Heart right ventricle (tissue), 16 donors: ENCODE data around the gene PLEKHD1. TPM values are rescaled to one million over a fixed set of nuclear protein-coding genes. Genes with fewer than 3 reads are reported as not detected.

ENCODE experiments used
- ATAC-seq, 8 donors: fragments of 200-7000 bp; cut with Tn5 transposase; one replicate each; pipeline ENCODE4 v1.9.1; 2020; ENCODE audit warnings: mild to moderate bottlenecking in 8 of 8, moderate library complexity in 8 of 8, moderate number of reproducible peaks in 1 of 8
- DNase-seq, 2 donors: peaks; one replicate each; pipeline ENCODE4 v3.0.0-alpha.2; 2020
- H3K27ac ChIP-seq, 10 donors: fragments of 200-600 bp; sonication (generic) in 2 of 10; one replicate each; pipeline versions ENCODE4 v1.5.0 to v1.8.0; 2020 to 2022; ENCODE audit warnings: mild to moderate bottlenecking in 3 of 10
- H3K27me3 ChIP-seq, 7 donors: fragments of 200-600 bp; one replicate each; pipeline ENCODE4 v1.8.0; 2021 to 2022; ENCODE audit warnings: mild to moderate bottlenecking in 2 of 7
- H3K36me3 ChIP-seq, 9 donors: fragments of 200-600 bp; sonication (generic) in 1 of 9; one replicate each; pipeline versions ENCODE4 v1.5.0 to v1.8.0; 2020 to 2022; ENCODE audit warnings: mild to moderate bottlenecking in 2 of 9
- H3K4me1 ChIP-seq, 9 donors: fragments of 200-600 bp; sonication (generic) in 1 of 9; one replicate each; pipeline versions ENCODE4 v1.5.0 to v1.8.0; 2020 to 2022; ENCODE audit warnings: mild to moderate bottlenecking in 4 of 9
- H3K4me3 ChIP-seq, 10 donors: fragments of 200-600 bp; sonication (generic) in 2 of 10; one replicate each; pipeline versions ENCODE4 v1.5.0 to v1.8.0; 2020 to 2022; ENCODE audit warnings: mild to moderate bottlenecking in 7 of 10, moderate library complexity in 2 of 10
- H3K9me3 ChIP-seq, 11 donors: fragments of 200-600 bp in 10 of 11; sonication (generic) in 2 of 11; one replicate each; pipeline versions ENCODE4 v1.5.0 to v1.8.0; 2013 to 2022; ENCODE audit warnings: mild to moderate bottlenecking in 2 of 11, control low read depth in 1 of 11, moderate library complexity in 1 of 11
- WGBS, 2 donors: extraction: QIAGEN DNeasy Blood & Tissue Kit; methylation state at CpG; one replicate each; pipeline ENCODE4 v1.1.7; 2013; ENCODE audit warnings: inconsistent platforms in 1 of 2; 5-methylcytosine and 5-hydroxymethylcytosine counted together
- intact Hi-C, 10 donors: fragments of 100-400 bp; cut with DNase I; formaldehyde crosslinking; loops; one replicate each; pipeline versions ENCODE4 v1.11.1 to v1.14.2; 2022
- polyA plus RNA-seq, 2 donors: library from polyadenylated mRNA; stranded (reverse); fragments of 200-250 nt; gene quantifications; one replicate each; pipeline ENCODE4 v1.2.3, GENCODE V29; 2013
- total RNA-seq, 10 donors: library from RNA; stranded (reverse); fragmentation: NEBNext Ultra II Directional in 3 of 10; extraction: Animal tissue kit (Norgen Biotek cat#: 25700) in 3 of 10; gene quantifications; one replicate each; pipeline versions ENCODE4 v1.2.1 to v1.2.4, GENCODE V29; 2021 to 2023
- TF ChIP-seq, protein P1 (sequence below), 9 donors: fragments of 200-600 bp; sonication (generic) in 2 of 9; IDR thresholded peaks; one replicate each; pipeline versions ENCODE4 v1.5.0 to v1.8.0; 2021 to 2022; ENCODE audit warnings: antibody characterized with exemption in 9 of 9, mild to moderate bottlenecking in 5 of 9, moderate library complexity in 1 of 9
- donor health status: Arrhythmogenic right ventricular cardiomyopathy.
- donor health status: ischemic (EF 13 %, LVEDD 7.1; RV severe dilation, severe dysfunction).
- donor health status: healthy with polysubstance abuse.
- donor health status: DM: no; HTN: yes; CAD: no.
- donor health status: DM: no; HTN: no; CAD: no.
- donor health status: ischemic (EF 25% LVEDD 6.9; RV normal size, moderate dysfunction).
- donor health status: ischemic (EF 25% LVEDD 5.7; RV mildly dilated, moderate dysfunction).
- donor health status: healthy.
- donor health status: DM: yes; HTN: yes; CAD: no.
- donor health status: Ischemic cardiomyopathy.
- donor health status: ischemic (EF 35%, LVEDD 5.7; RV mildly dilated, moderate dysfunction).
- donor health status: nonischemic (EF 11% LVEDD 7.7; RV severe dilation, severe dysfunction).
- donor health status: DM: yes; HTN: yes; CAD: no.
- donor health status: PGD.
- donor health status: ischemic (EF 29% LVEDD 5.4; RV normal size, mild dysfunction).
- donor health status: nonischemic (EF 23%, LVEDD 6.1; RV moderate dilation, normal function).

Gene PLEKHD1
- total and polyA plus RNA-seq, 12 donors, result 0.01 to 0.23 (median 0.15) TPM; not detected in 2

DNA sequence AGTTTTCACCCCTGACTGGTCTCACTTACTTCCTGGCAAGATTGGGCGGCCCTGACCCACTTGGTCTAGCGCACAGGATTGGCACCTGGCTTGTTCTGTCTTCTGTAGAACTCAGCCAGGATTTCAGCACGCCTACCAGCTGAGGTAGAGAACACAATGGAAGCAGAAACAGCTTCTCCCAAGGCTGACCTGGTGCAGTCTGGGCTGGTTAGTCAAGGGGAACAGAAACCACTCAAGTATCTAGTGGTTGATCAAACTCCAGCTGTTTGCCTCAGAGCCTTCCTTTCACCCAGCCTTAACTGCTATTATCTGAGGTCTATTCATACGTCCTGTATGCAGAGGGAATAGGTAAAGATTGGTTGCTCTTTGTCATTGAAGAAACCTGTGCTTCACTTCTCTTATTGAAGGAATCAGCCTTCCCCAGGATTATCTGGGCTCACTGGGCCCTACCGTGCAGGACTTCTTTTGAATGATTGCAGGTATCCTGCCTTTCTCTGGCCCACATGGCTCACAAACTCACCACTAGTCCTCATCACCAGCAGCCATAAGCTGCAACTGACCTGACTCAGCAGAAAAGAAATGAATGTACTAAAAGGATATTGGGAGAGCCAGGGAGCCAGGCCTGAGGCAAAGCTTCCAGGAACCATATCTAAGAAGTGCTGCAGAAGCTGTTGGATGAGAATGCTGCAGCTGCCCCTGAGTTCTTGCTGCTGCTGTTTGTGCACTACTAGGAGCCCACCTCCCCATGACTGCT is 2.5 kb upstream of the PLEKHD1 start:
- ATAC-seq, result no peak
- DNase-seq, result no peak
- TF ChIP-seq, protein P1, sequence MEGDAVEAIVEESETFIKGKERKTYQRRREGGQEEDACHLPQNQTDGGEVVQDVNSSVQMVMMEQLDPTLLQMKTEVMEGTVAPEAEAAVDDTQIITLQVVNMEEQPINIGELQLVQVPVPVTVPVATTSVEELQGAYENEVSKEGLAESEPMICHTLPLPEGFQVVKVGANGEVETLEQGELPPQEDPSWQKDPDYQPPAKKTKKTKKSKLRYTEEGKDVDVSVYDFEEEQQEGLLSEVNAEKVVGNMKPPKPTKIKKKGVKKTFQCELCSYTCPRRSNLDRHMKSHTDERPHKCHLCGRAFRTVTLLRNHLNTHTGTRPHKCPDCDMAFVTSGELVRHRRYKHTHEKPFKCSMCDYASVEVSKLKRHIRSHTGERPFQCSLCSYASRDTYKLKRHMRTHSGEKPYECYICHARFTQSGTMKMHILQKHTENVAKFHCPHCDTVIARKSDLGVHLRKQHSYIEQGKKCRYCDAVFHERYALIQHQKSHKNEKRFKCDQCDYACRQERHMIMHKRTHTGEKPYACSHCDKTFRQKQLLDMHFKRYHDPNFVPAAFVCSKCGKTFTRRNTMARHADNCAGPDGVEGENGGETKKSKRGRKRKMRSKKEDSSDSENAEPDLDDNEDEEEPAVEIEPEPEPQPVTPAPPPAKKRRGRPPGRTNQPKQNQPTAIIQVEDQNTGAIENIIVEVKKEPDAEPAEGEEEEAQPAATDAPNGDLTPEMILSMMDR (IDR thresholded peaks at IDR 0.05), result no peak
- no peak overlapping the region for H3K4me3 ChIP-seq
- H3K27ac ChIP-seq, result no peak overlapping the region
- intact Hi-C loops, result no loop called here
- H3K36me3 ChIP-seq, result no peaks in the 10 kb centered on the region
- peaks cover 9 to 56% (median 36%) of the 10 kb centered on the region in 7 donors for H3K27me3 ChIP-seq
- WGBS, 2 donors, result 85 to 86% methylated on average over 5 of the region's 5 CpGs
- no peaks in the 10 kb centered on the region for H3K9me3 ChIP-seq
- peaks cover 0 to 20% (median 15%) of the 10 kb centered on the region in 9 donors for H3K4me1 ChIP-seq

DNA sequence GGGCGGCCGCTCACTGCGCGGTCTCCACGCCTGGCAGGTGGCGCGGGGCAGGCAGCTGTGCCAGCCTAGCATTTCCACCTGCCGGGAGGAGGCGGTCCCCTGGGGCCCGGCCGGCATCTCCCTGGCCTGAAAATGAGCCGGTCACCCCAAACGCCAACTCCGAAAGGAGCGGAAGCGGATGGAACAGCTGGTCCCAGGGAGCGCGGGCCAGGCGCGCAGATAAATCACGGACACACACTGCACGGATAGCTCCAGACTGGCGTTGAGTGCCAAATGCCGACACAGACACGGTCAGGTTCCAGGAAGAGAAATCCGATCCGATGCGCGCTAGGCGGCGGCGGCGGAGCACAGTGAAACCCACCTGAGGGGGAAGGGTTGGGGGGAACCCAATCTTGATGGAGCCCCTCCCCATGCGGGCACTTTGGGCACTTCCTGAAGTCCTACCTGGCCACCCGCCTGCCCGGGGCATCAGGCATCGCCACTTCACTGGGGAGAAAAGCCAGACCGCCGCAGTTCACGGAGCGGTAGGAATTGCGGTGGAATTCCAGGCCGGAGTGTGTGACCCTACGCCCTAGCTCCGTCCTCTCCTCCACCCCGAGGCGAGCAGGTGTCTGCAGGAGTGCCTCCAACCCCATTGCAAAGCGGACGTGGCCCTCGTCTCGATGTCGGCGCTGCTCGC is 624 bp upstream of the PLEKHD1 start:
- H3K27ac ChIP-seq, result no peak overlapping the region
- peak overlapping the region; percentile 12 to 50 (median 47) for H3K4me3 ChIP-seq
- H3K36me3 ChIP-seq, result no peaks in the 10 kb centered on the region
- WGBS, 2 donors, result 3 to 5% methylated on average over 53 to 54 of the region's 54 CpGs
- H3K4me1 ChIP-seq, result peaks cover 0 to 20% (median 15%) of the 10 kb centered on the region in 9 donors
- peak in 1 of 2 donors; percentile 28 for DNase-seq
- peak; percentile 21 to 80 (median 64) for ATAC-seq
- H3K27me3 ChIP-seq, result peaks cover 9 to 66% (median 38%) of the 10 kb centered on the region in 7 donors
- TF ChIP-seq, protein P1 (IDR thresholded peaks at IDR 0.05), result no peak
- H3K9me3 ChIP-seq, result no peaks in the 10 kb centered on the region
- intact Hi-C loops, result no loop called here

DNA sequence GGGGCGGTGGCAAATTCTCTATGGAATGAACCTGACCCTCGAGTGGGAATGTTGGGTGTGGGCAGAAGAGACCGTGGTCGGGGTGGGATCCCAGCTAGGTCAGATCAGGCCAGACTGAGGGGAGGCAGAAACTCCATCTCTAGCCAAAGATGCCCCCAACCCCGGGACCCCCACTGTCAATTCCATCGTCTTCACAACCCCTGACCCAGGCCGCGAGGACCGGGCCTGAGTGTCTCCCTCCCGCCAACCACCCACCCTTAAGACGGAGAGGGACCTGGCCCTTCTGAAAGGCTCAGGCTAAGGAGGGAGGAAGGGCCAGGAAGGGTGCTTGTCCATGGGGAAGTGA is 760 bp downstream of the PLEKHD1 start:
- no peaks in the 10 kb centered on the region for H3K36me3 ChIP-seq
- 63 to 68% methylated on average over 11 of the region's 11 CpGs for WGBS, 2 donors
- H3K27me3 ChIP-seq, result peaks cover 9 to 66% (median 38%) of the 10 kb centered on the region in 7 donors
- H3K27ac ChIP-seq, result no peak overlapping the region
- peaks cover 0 to 20% (median 15%) of the 10 kb centered on the region in 9 donors for H3K4me1 ChIP-seq
- DNase-seq, result no peak
- no peak for ATAC-seq
- H3K4me3 ChIP-seq, result no peak overlapping the region
- no peaks in the 10 kb centered on the region for H3K9me3 ChIP-seq
- TF ChIP-seq, protein P1 (IDR thresholded peaks at IDR 0.05), result no peak
- intact Hi-C loops, result no loop called here

DNA sequence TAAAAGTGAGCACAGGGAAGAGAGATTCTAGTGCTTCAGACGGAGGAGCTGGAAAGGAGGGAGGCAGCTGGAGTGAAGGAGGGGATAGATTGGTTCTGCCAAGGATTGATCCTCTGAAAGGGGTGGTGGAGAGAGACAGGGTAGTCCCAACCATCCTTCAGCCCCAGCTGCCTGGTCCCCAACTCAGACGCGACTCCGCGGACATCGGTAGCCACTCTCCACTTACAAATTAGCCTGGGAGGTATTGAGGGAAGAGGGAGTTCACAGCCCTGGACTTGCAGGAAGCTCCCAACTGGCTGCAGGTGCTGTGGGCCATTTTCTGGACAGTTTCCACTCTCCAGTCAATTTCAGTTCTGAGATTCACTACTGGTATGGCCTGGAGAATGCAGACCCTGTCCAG is 1.2 kb downstream of the PLEKHD1 start:
- H3K36me3 ChIP-seq, result no peaks in the 10 kb centered on the region
- intact Hi-C loops, result no loop called here
- 79 to 88% methylated on average over 6 of the region's 6 CpGs for WGBS, 2 donors
- peaks cover 0 to 20% (median 15%) of the 10 kb centered on the region in 9 donors for H3K4me1 ChIP-seq
- H3K27ac ChIP-seq, result no peak overlapping the region
- peaks cover 9 to 66% (median 38%) of the 10 kb centered on the region in 7 donors for H3K27me3 ChIP-seq
- H3K4me3 ChIP-seq, result no peak overlapping the region
- ATAC-seq (no peak), DNase-seq (no peak)
- TF ChIP-seq, protein P1 (IDR thresholded peaks at IDR 0.05), result no peak
- H3K9me3 ChIP-seq, result no peaks in the 10 kb centered on the region
